ENCODE results near the gene H3-3A.

H3-3A gene

DNA sequence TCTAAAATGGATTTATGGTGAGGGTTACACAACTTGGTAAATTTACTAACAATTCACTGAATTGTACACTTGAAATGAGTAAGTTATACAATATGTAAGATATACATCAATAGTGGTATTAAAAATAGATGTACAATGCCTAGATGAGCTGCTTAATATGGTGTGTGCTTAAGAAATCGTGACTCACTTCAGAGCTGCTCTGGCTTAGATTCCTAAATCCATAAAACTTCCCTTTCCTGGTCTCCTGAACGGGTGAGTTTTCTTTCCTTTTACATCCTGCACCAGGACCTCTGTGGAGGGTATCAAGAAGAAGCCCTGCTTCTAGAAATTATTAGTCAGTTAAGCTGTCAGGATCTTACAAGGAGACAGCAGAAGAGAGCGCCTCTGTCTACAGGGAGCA, 30.4 kb downstream of the H3-3A start:
- DNase-seq (ENCODE audit: low read depth) = no peak
- TF ChIP-seq CTCF (IDR thresholded peaks at IDR 0.05; ENCODE audit: insufficient read depth, low read depth, low read length, missing control alignments) = no peak

DNA sequence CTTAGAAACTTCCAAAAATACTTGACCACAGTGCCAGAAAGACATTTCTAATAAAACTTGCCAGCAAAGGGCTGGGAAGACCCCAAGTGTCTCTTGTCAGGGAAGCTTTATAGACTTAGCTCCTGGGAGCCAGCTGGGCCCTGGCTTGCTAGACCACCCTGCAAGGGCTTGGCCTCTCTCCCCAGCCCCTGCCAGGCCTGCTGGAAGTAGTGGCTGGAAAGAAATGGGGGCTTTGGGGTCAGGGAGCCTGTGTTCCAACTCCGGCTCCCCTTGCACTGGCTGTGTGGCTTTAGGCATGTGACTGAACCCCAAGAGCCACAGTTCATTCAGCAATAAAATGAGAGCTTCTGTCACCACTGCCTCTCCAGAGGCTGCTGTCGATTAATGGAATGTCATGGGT, 31.1 kb downstream of the H3-3A start:
- no peak for TF ChIP-seq CTCF (IDR thresholded peaks at IDR 0.05; ENCODE audit: insufficient read depth, low read depth, low read length, missing control alignments)
- DNase-seq (ENCODE audit: low read depth) = no peak
- no peak overlapping the region for H3K4me3 ChIP-seq (ENCODE audit: low read depth, low read length)

More for the DNA sequence above, 30.4 kb downstream of the H3-3A start:
- H3K4me3 ChIP-seq (ENCODE audit: low read depth, low read length) = no peak overlapping the region

DNA sequence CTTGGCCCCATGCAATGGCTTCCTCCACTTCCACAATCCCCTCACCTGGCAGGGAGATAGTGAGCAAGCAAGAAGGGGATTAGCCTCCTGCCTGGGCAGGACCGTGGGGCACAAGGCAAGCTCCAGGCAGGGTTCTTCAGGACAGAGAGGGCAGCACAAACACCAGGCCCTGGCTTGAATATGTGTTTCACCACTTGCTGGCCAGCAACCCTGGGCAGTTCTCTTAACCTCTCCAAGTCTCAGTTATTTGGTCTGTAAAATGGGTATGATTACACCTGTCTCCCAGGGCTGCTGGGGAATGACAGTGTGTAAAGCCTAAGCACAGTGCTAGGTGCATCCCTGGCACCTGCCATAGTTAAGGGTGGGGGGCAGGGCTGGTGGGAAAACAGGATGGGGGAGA, 31.9 kb downstream of the H3-3A start:
- no peak overlapping the region for H3K4me3 ChIP-seq (ENCODE audit: low read depth, low read length)
- DNase-seq (ENCODE audit: low read depth) = no peak
- no peak for TF ChIP-seq CTCF (IDR thresholded peaks at IDR 0.05; ENCODE audit: insufficient read depth, low read depth, low read length, missing control alignments)

- no peak overlapping the region for H3K4me3 ChIP-seq (ENCODE audit: low read depth, low read length)
- DNase-seq (ENCODE audit: low read depth) = no peak
- TF ChIP-seq CTCF (IDR thresholded peaks at IDR 0.05; ENCODE audit: insufficient read depth, low read depth, low read length, missing control alignments) = no peak
Measured at GRCh38 chr1:226095286-226095685, 32.8 kb downstream of the H3-3A start.

DNA sequence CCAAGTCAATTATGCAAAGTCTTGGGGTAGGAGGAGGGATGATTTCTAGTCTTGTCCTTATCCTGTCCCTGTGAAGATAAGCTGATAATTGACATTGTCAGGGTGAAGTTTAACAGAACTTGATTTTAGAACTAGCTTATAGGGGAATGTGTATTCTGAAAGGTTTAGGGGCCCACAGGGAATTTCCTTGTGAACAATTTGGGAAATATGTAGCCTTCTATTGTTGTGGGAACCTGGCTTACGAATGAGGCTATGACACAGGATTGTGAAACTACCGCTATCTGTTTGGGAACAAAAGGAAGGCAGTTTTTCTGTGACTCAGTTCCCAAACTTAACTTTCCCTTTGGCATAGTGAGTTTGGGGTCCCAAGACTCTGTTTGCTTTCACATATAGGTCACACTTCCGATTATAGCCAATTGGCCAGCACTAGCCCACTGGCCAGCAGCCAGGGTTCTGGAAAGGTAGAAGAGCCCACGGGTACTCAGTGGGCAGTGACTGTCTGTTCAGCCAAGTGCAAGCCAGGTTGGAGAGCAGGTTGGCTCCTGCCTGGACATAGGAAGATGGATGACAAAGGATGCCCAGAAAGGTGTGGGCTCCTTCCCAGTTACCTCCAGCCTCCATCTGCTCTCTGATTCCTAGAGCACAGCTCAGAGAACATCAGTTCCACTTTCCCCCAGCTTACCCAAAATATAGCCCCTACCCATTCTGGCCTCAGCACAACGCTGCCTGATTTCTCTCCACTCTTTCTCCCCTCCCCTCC, 35.5 kb downstream of the H3-3A start:
- no peak for DNase-seq (ENCODE audit: low read depth)
- no peak for TF ChIP-seq CTCF (IDR thresholded peaks at IDR 0.05; ENCODE audit: insufficient read depth, low read depth, low read length, missing control alignments)

GRCh38 chr1:226098870-226099835, 36.6 kb downstream of the H3-3A start:
- DNase-seq (ENCODE audit: low read depth) = no peak
- no peak overlapping the region for H3K4me3 ChIP-seq (ENCODE audit: low read depth, low read length)
- no peak for TF ChIP-seq CTCF (IDR thresholded peaks at IDR 0.05; ENCODE audit: insufficient read depth, low read depth, low read length, missing control alignments)

More for the DNA sequence above, 35.5 kb downstream of the H3-3A start:
- no peak overlapping the region for H3K4me3 ChIP-seq (ENCODE audit: low read depth, low read length)
